ENCODE measurements around the gene CABYR. TPM values are rescaled to one million over a fixed set of nuclear protein-coding genes. Genes with fewer than 3 reads are reported as not detected.

Gene CABYR
- total RNA-seq, 2 experiments from 2014 or later = 0.48 to 0.95 TPM

- DNase-seq = no peak
- Mint-ChIP-seq H3K27me3 (no peaks in the 10 kb centered on the region), H3K27ac (peak overlapping the region; percentile 13), H3K4me1 (peaks cover 36% of the 10 kb centered on the region), H3K36me3 (ENCODE audit: low read depth) (peaks cover 51% of the 10 kb centered on the region), H3K9me3 (no peaks in the 10 kb centered on the region), H3K4me3 (no peak overlapping the region)
- POLR2A ChIA-PET = no interaction called here
- CTCF ChIA-PET = interaction anchor here (1.5 to 2.0 kb wide), 2 partner anchors 101 to 196 kb away, joined by 3 to 6 read pairs; partner anchors contain the start of gene TTC39C
Measured at GRCh38 chr18:24114924-24115549, 23.8 kb upstream of the CABYR start.

- DNase-seq = no peak
- ChIA-PET POLR2A (no interaction called here), CTCF (interaction anchor here (1.5 to 2.0 kb wide), 2 partner anchors 102 to 197 kb away, joined by 3 to 6 read pairs; partner anchors contain the start of gene TTC39C)
- peaks cover 36% of the 10 kb centered on the region for H3K4me1 Mint-ChIP-seq
- H3K9me3 Mint-ChIP-seq = no peaks in the 10 kb centered on the region
- no peaks in the 10 kb centered on the region for H3K27me3 Mint-ChIP-seq
- peaks cover 55% of the 10 kb centered on the region for H3K36me3 Mint-ChIP-seq (ENCODE audit: low read depth)
- H3K27ac Mint-ChIP-seq = peak overlapping the region; percentile 37
- no peak overlapping the region for H3K4me3 Mint-ChIP-seq
Measured at GRCh38 chr18:24115628-24116027, 23.2 kb upstream of the CABYR start.

GRCh38 chr18:24118750-24119577 is 19.9 kb upstream of the CABYR start:
- no peaks in the 10 kb centered on the region for H3K9me3 Mint-ChIP-seq
- ChIA-PET CTCF (interaction anchor here (1.0 to 1.7 kb wide), 5 partner anchors 11 to 294 kb away, joined by 3 to 8 read pairs (median 3); no protein-coding TSS in a partner anchor), POLR2A (no interaction called here)
- peaks cover 20% of the 10 kb centered on the region for H3K4me1 Mint-ChIP-seq
- DNase-seq = peak; percentile 83
- H3K27ac Mint-ChIP-seq = peak overlapping the region; percentile 34
- no peak overlapping the region for H3K4me3 Mint-ChIP-seq
- peaks cover 61% of the 10 kb centered on the region for H3K36me3 Mint-ChIP-seq (ENCODE audit: low read depth)
- H3K27me3 Mint-ChIP-seq = no peaks in the 10 kb centered on the region

GRCh38 chr18:24120676-24121075 is 18.2 kb upstream of the CABYR start:
- Mint-ChIP-seq H3K4me1 (peaks cover 3% of the 10 kb centered on the region), H3K27me3 (no peaks in the 10 kb centered on the region), H3K27ac (no peak overlapping the region), H3K9me3 (no peaks in the 10 kb centered on the region), H3K36me3 (ENCODE audit: low read depth) (peaks cover 61% of the 10 kb centered on the region), H3K4me3 (no peak overlapping the region)
- DNase-seq = no peak
- POLR2A ChIA-PET = interaction anchor here (1.6 kb wide), 1 partner anchor 18 kb away, joined by 5 read pairs; the partner anchor contains the start of gene CABYR
- CTCF ChIA-PET = interaction anchor here (1.7 kb wide), 1 partner anchor 202 kb away, joined by 8 read pairs; no protein-coding TSS in a partner anchor

GRCh38 chr18:24121625-24122024 is 17.2 kb upstream of the CABYR start:
- ChIA-PET CTCF (no interaction called here), POLR2A (interaction anchor here (1.0 to 1.6 kb wide), 2 partner anchors 17 to 106 kb away, joined by 3 to 5 read pairs; partner anchors contain the start of gene CABYR)
- Mint-ChIP-seq H3K27ac (no peak overlapping the region), H3K36me3 (ENCODE audit: low read depth) (peaks cover 57% of the 10 kb centered on the region), H3K9me3 (no peaks in the 10 kb centered on the region), H3K4me3 (no peak overlapping the region), H3K4me1 (no peaks in the 10 kb centered on the region), H3K27me3 (no peaks in the 10 kb centered on the region)
- DNase-seq = no peak

- Mint-ChIP-seq H3K4me3 (no peak overlapping the region), H3K36me3 (ENCODE audit: low read depth) (peaks cover 57% of the 10 kb centered on the region), H3K27me3 (no peaks in the 10 kb centered on the region), H3K27ac (no peak overlapping the region), H3K9me3 (no peaks in the 10 kb centered on the region), H3K4me1 (no peaks in the 10 kb centered on the region)
- no peak for DNase-seq
- CTCF ChIA-PET = no interaction called here
- POLR2A ChIA-PET = no interaction called here
Measured at GRCh38 chr18:24126155-24126961, 12.5 kb upstream of the CABYR start.

- no peak overlapping the region for H3K27ac Mint-ChIP-seq
- peaks cover 54% of the 10 kb centered on the region for H3K36me3 Mint-ChIP-seq (ENCODE audit: low read depth)
- POLR2A ChIA-PET = interaction anchor here (0.6 to 1.1 kb wide), 2 partner anchors 11 to 676 kb away, joined by 3 read pairs; partner anchors contain the start of gene CABYR
- no peaks in the 10 kb centered on the region for H3K27me3 Mint-ChIP-seq
- H3K4me3 Mint-ChIP-seq = no peak overlapping the region
- no peak for DNase-seq
- CTCF ChIA-PET = interaction anchor here (0.6 kb wide), 1 partner anchor 11 kb away, joined by 3 read pairs; the partner anchor contains the start of gene CABYR
- no peaks in the 10 kb centered on the region for H3K9me3 Mint-ChIP-seq
- H3K4me1 Mint-ChIP-seq = no peaks in the 10 kb centered on the region
Measured at GRCh38 chr18:24127735-24128134, 11.1 kb upstream of the CABYR start.

GRCh38 chr18:24128700-24129099 is 10.2 kb upstream of the CABYR start:
- Mint-ChIP-seq H3K27me3 (no peaks in the 10 kb centered on the region), H3K4me3 (no peak overlapping the region), H3K36me3 (ENCODE audit: low read depth) (peaks cover 56% of the 10 kb centered on the region), H3K27ac (no peak overlapping the region), H3K9me3 (no peaks in the 10 kb centered on the region), H3K4me1 (no peaks in the 10 kb centered on the region)
- ChIA-PET CTCF (no interaction called here), POLR2A (no interaction called here)
- no peak for DNase-seq

GRCh38 chr18:24130494-24130893 is 8.4 kb upstream of the CABYR start:
- Mint-ChIP-seq H3K4me3 (no peak overlapping the region), H3K36me3 (ENCODE audit: low read depth) (peaks cover 53% of the 10 kb centered on the region), H3K27ac (no peak overlapping the region), H3K4me1 (no peaks in the 10 kb centered on the region), H3K9me3 (no peaks in the 10 kb centered on the region), H3K27me3 (no peaks in the 10 kb centered on the region)
- DNase-seq = no peak
- ChIA-PET CTCF (no interaction called here), POLR2A (no interaction called here)

GRCh38 chr18:24136967-24137373 is 1.9 kb upstream of the CABYR start:
- Mint-ChIP-seq H3K9me3 (no peaks in the 10 kb centered on the region), H3K27me3 (peaks cover 25% of the 10 kb centered on the region), H3K36me3 (ENCODE audit: low read depth) (peaks cover 39% of the 10 kb centered on the region), H3K4me1 (peaks cover 32% of the 10 kb centered on the region), H3K4me3 (no peak overlapping the region), H3K27ac (no peak overlapping the region)
- ChIA-PET POLR2A (interaction anchor here (1.0 kb wide), 1 partner anchor 45 kb away, joined by 3 read pairs; no protein-coding TSS in a partner anchor), CTCF (no interaction called here)
- no peak for DNase-seq

GRCh38 chr18:24138409-24138788 is 463 bp upstream of the CABYR start:
- Mint-ChIP-seq H3K27ac (no peak overlapping the region), H3K4me3 (peak overlapping the region; percentile 78), H3K4me1 (peaks cover 32% of the 10 kb centered on the region), H3K36me3 (ENCODE audit: low read depth) (peaks cover 26% of the 10 kb centered on the region), H3K27me3 (peaks cover 28% of the 10 kb centered on the region), H3K9me3 (no peaks in the 10 kb centered on the region)
- no peak for DNase-seq
- ChIA-PET CTCF (interaction anchor here (0.8 to 1.5 kb wide), 4 partner anchors 10 to 517 kb away, joined by 3 to 5 read pairs (median 3); no protein-coding TSS in a partner anchor), POLR2A (interaction anchor here (0.7 to 1.2 kb wide), 5 partner anchors 11 to 247 kb away, joined by 3 to 5 read pairs (median 3); no protein-coding TSS in a partner anchor)

- Mint-ChIP-seq H3K36me3 (ENCODE audit: low read depth) (peaks cover 15% of the 10 kb centered on the region), H3K9me3 (no peaks in the 10 kb centered on the region), H3K4me3 (no peak overlapping the region), H3K4me1 (peaks cover 32% of the 10 kb centered on the region), H3K27ac (no peak overlapping the region), H3K27me3 (peaks cover 38% of the 10 kb centered on the region)
- no peak for DNase-seq
- ChIA-PET CTCF (interaction anchor here (0.7 kb wide), 1 partner anchor 330 kb away, joined by 3 read pairs; no protein-coding TSS in a partner anchor), POLR2A (no interaction called here)
Measured at GRCh38 chr18:24140697-24141096, 1.8 kb downstream of the CABYR start.
